ENCODE data around the gene SELENON.

DNA sequence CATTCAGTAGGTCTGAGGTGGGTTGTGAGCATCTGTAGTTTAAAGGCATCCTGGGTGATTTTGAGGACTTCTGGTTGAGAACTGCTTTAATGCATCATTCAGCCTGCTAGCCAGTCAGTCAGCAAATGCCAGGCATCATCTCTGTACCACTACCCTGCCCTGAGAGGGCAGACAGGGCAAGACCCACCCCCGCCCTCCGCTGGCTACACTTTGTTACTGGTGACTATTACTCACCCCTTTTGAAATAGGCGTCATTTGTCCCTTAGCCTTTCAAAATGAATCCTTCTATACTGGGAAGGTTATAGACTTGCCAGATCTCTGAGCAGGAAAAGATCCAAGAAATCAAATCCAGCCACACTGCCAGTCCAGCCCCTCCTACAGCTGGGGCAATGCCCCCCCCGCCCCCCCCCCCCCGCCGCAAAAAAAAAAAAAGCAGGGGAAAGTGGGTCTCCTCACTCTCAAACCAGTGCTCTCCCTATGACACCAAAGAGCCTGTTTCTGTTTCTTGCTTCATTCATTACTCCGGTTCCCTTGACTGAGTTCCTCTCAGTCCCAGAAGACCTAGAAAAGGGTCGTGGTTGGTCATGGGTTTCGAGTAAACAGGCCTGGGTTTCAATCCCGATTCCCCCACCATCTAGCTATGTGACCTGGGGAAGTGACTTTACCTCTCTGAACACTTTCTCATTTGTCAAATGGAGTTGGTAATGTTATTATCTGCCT, 4.4 kb downstream of the SELENON start:
- TF ChIP-seq CTCF (IDR thresholded peaks at IDR 0.05): no peak
- no peak for TF ChIP-seq POLR2A (IDR thresholded peaks at IDR 0.05)
